ENCODE measurements around the gene UBL4A.

UBL4A gene

GRCh38 chrX:154449618-154450017 is 36.8 kb downstream of the UBL4A start:
- H3K27ac ChIP-seq: no peak overlapping the region
- H3K4me1 ChIP-seq: no peaks in the 10 kb centered on the region
- H3K36me3 ChIP-seq (ENCODE audit: control insufficient read depth, insufficient read depth, low read length): no peaks in the 10 kb centered on the region
- H3K9ac ChIP-seq: no peak overlapping the region
- no peak for TF ChIP-seq CTCF (IDR thresholded peaks at IDR 0.05)
- no peak overlapping the region for H2AFZ ChIP-seq
- H3K4me2 ChIP-seq (ENCODE audit: low read length): no peak overlapping the region
- no peaks in the 10 kb centered on the region for H3K79me2 ChIP-seq
- no peaks in the 10 kb centered on the region for H3K27me3 ChIP-seq (ENCODE audit: control insufficient read depth, insufficient read depth, low read length)
- no peaks in the 10 kb centered on the region for H3K9me3 ChIP-seq (ENCODE audit: control insufficient read depth, low read length)
- no peak overlapping the region for H3K4me3 ChIP-seq (ENCODE audit: low read depth, low read length)

GRCh38 chrX:154448484-154448883 is 37.9 kb downstream of the UBL4A start:
- H2AFZ ChIP-seq: no peak overlapping the region
- H3K27me3 ChIP-seq (ENCODE audit: control insufficient read depth, insufficient read depth, low read length): no peaks in the 10 kb centered on the region
- H3K9me3 ChIP-seq (ENCODE audit: control insufficient read depth, low read length): no peaks in the 10 kb centered on the region
- TF ChIP-seq CTCF (IDR thresholded peaks at IDR 0.05): no peak
- H3K4me3 ChIP-seq (ENCODE audit: low read depth, low read length): no peak overlapping the region
- no peak overlapping the region for H3K4me2 ChIP-seq (ENCODE audit: low read length)
- H3K9ac ChIP-seq: no peak overlapping the region
- no peak overlapping the region for H3K27ac ChIP-seq
- no peaks in the 10 kb centered on the region for H3K36me3 ChIP-seq (ENCODE audit: control insufficient read depth, insufficient read depth, low read length)
- H3K4me1 ChIP-seq: peaks cover under 1% of the 10 kb centered on the region
- no peaks in the 10 kb centered on the region for H3K79me2 ChIP-seq

GRCh38 chrX:154446430-154446829 is 40.0 kb downstream of the UBL4A start:
- peaks cover 3% of the 10 kb centered on the region for H3K4me1 ChIP-seq
- H3K4me2 ChIP-seq (ENCODE audit: low read length): no peak overlapping the region
- no peaks in the 10 kb centered on the region for H3K27me3 ChIP-seq (ENCODE audit: control insufficient read depth, insufficient read depth, low read length)
- H3K36me3 ChIP-seq (ENCODE audit: control insufficient read depth, insufficient read depth, low read length): no peaks in the 10 kb centered on the region
- H2AFZ ChIP-seq: no peak overlapping the region
- no peak overlapping the region for H3K9ac ChIP-seq
- no peak overlapping the region for H3K27ac ChIP-seq
- H3K9me3 ChIP-seq (ENCODE audit: control insufficient read depth, low read length): no peaks in the 10 kb centered on the region
- no peak for TF ChIP-seq CTCF (IDR thresholded peaks at IDR 0.05)
- H3K79me2 ChIP-seq: no peaks in the 10 kb centered on the region
- H3K4me3 ChIP-seq (ENCODE audit: low read depth, low read length): no peak overlapping the region

GRCh38 chrX:154445776-154446175 is 40.6 kb downstream of the UBL4A start:
- no peaks in the 10 kb centered on the region for H3K9me3 ChIP-seq (ENCODE audit: control insufficient read depth, low read length)
- no peak overlapping the region for H3K4me3 ChIP-seq (ENCODE audit: low read depth, low read length)
- no peak overlapping the region for H2AFZ ChIP-seq
- H3K79me2 ChIP-seq: no peaks in the 10 kb centered on the region
- H3K9ac ChIP-seq: no peak overlapping the region
- no peak overlapping the region for H3K4me2 ChIP-seq (ENCODE audit: low read length)
- peaks cover 3% of the 10 kb centered on the region for H3K4me1 ChIP-seq
- no peaks in the 10 kb centered on the region for H3K27me3 ChIP-seq (ENCODE audit: control insufficient read depth, insufficient read depth, low read length)
- no peak for TF ChIP-seq CTCF (IDR thresholded peaks at IDR 0.05)
- no peaks in the 10 kb centered on the region for H3K36me3 ChIP-seq (ENCODE audit: control insufficient read depth, insufficient read depth, low read length)
- H3K27ac ChIP-seq: no peak overlapping the region

GRCh38 chrX:154444755-154445246 is 41.6 kb downstream of the UBL4A start:
- Histone ChIP-seq H3K36me3 (ENCODE audit: control insufficient read depth, insufficient read depth, low read length) (no peaks in the 10 kb centered on the region), H3K4me3 (ENCODE audit: low read depth, low read length) (peak overlapping the region; percentile 53), H3K9me3 (ENCODE audit: control insufficient read depth, low read length) (no peaks in the 10 kb centered on the region), H3K27me3 (ENCODE audit: control insufficient read depth, insufficient read depth, low read length) (no peaks in the 10 kb centered on the region), H2AFZ (peak overlapping the region; percentile 46), H3K9ac (no peak overlapping the region), H3K27ac (no peak overlapping the region), H3K4me2 (ENCODE audit: low read length) (peak overlapping the region; percentile 86), H3K79me2 (no peaks in the 10 kb centered on the region), H3K4me1 (peaks cover 3% of the 10 kb centered on the region)
- no peak for TF ChIP-seq CTCF (IDR thresholded peaks at IDR 0.05)

Measured in parathyroid adenoma (tissue), 2 donors.